Measurements from ENCODE around the gene RNF208. TPM values are rescaled to one million over a fixed set of nuclear protein-coding genes. Genes with fewer than 3 reads are reported as not detected.

The RNF208 gene
- total and polyA plus RNA-seq, 2 experiments from 2014 or later: 1.4 to 5.6 TPM

DNA sequence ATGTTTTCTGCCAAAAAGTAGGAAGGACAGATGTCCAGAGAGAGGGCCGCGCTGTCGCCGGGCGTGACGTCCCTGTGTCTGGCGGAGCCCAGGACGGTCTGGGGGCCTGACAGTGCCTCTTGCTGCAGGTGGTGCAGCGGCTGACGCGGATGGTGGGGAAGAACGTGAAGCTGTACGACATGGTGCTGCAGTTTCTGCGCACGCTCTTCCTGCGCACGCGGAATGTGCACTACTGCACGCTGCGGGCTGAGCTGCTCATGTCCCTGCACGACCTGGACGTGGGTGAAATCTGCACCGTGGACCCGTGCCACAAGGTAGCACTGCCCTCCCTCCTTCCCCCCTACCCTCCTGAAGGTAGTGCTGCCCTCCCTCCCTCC lies 40.9 kb upstream of the RNF208 start:
- H3K36me3 Mint-ChIP-seq (ENCODE audit: low read depth): peaks cover 32% of the 10 kb centered on the region
- peaks cover 4% of the 10 kb centered on the region; the same call in 2 of the 3 replicates for H3K4me1 Mint-ChIP-seq
- Histone ChIP-seq H2AFZ (no peak overlapping the region), H3K27ac (ENCODE audit: low read depth) (no peak overlapping the region), H3K79me2 (replicated peaks; ENCODE audit: insufficient read depth) (0 out of 2 replicates have a peak, but pooled peaks cover 4% of the 10 kb centered on the region), H3F3A (replicated peaks; ENCODE audit: low read depth) (0 out of 2 replicates have a peak, but pooled peaks cover 11% of the 10 kb centered on the region), H3K4me2 (no peak overlapping the region), H3K4me1 (ENCODE audit: insufficient read depth) (no peaks in the 10 kb centered on the region), H3K36me3 (ENCODE audit: insufficient read depth) (peaks cover 12% of the 10 kb centered on the region), H3K4me3 (no peak overlapping the region), H3K27me3 (ENCODE audit: insufficient read depth) (no peaks in the 10 kb centered on the region), H4K20me1 (replicated peaks; ENCODE audit: insufficient read depth) (0 out of 2 replicates have a peak, but pooled peaks cover 2% of the 10 kb centered on the region), H3K9me2 (ENCODE audit: insufficient read depth) (no peaks in the 10 kb centered on the region)
- H3K27ac Mint-ChIP-seq: no peak overlapping the region
- no peak for TF ChIP-seq EZH2 (IDR thresholded peaks at IDR 0.05; ENCODE audit: low read depth, unreplicated experiment)
- TF ChIP-seq POLR2AphosphoS5 (IDR thresholded peaks at IDR 0.05; ENCODE audit: low read depth): no peak
- no peak for TF ChIP-seq STAT1 (IDR thresholded peaks at IDR 0.05; ENCODE audit: unreplicated experiment)
- TF ChIP-seq ZNF114 (CRISPR knock-in tag; IDR thresholded peaks at IDR 0.05): no peak
- no peak for TF ChIP-seq NANOG (IDR thresholded peaks at IDR 0.05; ENCODE audit: borderline replicate concordance)
- TF ChIP-seq, protein P1, sequence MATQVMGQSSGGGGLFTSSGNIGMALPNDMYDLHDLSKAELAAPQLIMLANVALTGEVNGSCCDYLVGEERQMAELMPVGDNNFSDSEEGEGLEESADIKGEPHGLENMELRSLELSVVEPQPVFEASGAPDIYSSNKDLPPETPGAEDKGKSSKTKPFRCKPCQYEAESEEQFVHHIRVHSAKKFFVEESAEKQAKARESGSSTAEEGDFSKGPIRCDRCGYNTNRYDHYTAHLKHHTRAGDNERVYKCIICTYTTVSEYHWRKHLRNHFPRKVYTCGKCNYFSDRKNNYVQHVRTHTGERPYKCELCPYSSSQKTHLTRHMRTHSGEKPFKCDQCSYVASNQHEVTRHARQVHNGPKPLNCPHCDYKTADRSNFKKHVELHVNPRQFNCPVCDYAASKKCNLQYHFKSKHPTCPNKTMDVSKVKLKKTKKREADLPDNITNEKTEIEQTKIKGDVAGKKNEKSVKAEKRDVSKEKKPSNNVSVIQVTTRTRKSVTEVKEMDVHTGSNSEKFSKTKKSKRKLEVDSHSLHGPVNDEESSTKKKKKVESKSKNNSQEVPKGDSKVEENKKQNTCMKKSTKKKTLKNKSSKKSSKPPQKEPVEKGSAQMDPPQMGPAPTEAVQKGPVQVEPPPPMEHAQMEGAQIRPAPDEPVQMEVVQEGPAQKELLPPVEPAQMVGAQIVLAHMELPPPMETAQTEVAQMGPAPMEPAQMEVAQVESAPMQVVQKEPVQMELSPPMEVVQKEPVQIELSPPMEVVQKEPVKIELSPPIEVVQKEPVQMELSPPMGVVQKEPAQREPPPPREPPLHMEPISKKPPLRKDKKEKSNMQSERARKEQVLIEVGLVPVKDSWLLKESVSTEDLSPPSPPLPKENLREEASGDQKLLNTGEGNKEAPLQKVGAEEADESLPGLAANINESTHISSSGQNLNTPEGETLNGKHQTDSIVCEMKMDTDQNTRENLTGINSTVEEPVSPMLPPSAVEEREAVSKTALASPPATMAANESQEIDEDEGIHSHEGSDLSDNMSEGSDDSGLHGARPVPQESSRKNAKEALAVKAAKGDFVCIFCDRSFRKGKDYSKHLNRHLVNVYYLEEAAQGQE (IDR thresholded peaks at IDR 0.05; ENCODE audit: unreplicated experiment): no peak
- TF ChIP-seq CREB1 (CRISPR knock-in tag; IDR thresholded peaks at IDR 0.05; ENCODE audit: low read depth): no peak
- TF ChIP-seq JUNB (IDR thresholded peaks at IDR 0.05; ENCODE audit: unreplicated experiment): no peak
- TF ChIP-seq, protein P2, sequence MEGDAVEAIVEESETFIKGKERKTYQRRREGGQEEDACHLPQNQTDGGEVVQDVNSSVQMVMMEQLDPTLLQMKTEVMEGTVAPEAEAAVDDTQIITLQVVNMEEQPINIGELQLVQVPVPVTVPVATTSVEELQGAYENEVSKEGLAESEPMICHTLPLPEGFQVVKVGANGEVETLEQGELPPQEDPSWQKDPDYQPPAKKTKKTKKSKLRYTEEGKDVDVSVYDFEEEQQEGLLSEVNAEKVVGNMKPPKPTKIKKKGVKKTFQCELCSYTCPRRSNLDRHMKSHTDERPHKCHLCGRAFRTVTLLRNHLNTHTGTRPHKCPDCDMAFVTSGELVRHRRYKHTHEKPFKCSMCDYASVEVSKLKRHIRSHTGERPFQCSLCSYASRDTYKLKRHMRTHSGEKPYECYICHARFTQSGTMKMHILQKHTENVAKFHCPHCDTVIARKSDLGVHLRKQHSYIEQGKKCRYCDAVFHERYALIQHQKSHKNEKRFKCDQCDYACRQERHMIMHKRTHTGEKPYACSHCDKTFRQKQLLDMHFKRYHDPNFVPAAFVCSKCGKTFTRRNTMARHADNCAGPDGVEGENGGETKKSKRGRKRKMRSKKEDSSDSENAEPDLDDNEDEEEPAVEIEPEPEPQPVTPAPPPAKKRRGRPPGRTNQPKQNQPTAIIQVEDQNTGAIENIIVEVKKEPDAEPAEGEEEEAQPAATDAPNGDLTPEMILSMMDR (conservative IDR thresholded peaks at IDR 0.05; ENCODE audit: low read depth in 2 of 2): no peak
- TF ChIP-seq, protein P3, sequence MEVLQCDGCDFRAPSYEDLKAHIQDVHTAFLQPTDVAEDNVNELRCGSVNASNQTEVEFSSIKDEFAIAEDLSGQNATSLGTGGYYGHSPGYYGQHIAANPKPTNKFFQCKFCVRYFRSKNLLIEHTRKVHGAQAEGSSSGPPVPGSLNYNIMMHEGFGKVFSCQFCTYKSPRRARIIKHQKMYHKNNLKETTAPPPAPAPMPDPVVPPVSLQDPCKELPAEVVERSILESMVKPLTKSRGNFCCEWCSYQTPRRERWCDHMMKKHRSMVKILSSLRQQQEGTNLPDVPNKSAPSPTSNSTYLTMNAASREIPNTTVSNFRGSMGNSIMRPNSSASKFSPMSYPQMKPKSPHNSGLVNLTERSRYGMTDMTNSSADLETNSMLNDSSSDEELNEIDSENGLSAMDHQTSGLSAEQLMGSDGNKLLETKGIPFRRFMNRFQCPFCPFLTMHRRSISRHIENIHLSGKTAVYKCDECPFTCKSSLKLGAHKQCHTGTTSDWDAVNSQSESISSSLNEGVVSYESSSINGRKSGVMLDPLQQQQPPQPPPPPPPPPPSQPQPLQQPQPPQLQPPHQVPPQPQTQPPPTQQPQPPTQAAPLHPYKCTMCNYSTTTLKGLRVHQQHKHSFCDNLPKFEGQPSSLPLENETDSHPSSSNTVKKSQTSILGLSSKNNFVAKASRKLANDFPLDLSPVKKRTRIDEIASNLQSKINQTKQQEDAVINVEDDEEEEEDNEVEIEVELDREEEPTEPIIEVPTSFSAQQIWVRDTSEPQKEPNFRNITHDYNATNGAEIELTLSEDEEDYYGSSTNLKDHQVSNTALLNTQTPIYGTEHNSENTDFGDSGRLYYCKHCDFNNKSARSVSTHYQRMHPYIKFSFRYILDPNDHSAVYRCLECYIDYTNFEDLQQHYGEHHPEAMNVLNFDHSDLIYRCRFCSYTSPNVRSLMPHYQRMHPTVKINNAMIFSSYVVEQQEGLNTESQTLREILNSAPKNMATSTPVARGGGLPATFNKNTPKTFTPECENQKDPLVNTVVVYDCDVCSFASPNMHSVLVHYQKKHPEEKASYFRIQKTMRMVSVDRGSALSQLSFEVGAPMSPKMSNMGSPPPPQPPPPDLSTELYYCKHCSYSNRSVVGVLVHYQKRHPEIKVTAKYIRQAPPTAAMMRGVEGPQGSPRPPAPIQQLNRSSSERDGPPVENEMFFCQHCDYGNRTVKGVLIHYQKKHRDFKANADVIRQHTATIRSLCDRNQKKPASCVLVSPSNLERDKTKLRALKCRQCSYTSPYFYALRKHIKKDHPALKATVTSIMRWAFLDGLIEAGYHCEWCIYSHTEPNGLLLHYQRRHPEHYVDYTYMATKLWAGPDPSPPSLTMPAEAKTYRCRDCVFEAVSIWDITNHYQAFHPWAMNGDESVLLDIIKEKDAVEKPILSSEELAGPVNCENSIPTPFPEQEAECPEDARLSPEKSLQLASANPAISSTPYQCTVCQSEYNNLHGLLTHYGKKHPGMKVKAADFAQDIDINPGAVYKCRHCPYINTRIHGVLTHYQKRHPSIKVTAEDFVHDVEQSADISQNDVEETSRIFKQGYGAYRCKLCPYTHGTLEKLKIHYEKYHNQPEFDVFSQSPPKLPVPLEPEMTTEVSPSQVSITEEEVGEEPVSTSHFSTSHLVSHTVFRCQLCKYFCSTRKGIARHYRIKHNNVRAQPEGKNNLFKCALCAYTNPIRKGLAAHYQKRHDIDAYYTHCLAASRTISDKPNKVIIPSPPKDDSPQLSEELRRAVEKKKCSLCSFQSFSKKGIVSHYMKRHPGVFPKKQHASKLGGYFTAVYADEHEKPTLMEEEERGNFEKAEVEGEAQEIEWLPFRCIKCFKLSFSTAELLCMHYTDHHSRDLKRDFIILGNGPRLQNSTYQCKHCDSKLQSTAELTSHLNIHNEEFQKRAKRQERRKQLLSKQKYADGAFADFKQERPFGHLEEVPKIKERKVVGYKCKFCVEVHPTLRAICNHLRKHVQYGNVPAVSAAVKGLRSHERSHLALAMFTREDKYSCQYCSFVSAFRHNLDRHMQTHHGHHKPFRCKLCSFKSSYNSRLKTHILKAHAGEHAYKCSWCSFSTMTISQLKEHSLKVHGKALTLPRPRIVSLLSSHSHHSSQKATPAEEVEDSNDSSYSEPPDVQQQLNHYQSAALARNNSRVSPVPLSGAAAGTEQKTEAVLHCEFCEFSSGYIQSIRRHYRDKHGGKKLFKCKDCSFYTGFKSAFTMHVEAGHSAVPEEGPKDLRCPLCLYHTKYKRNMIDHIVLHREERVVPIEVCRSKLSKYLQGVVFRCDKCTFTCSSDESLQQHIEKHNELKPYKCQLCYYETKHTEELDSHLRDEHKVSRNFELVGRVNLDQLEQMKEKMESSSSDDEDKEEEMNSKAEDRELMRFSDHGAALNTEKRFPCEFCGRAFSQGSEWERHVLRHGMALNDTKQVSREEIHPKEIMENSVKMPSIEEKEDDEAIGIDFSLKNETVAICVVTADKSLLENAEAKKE (CRISPR knock-in tag; IDR thresholded peaks at IDR 0.05): no peak
- TF ChIP-seq, protein P4, sequence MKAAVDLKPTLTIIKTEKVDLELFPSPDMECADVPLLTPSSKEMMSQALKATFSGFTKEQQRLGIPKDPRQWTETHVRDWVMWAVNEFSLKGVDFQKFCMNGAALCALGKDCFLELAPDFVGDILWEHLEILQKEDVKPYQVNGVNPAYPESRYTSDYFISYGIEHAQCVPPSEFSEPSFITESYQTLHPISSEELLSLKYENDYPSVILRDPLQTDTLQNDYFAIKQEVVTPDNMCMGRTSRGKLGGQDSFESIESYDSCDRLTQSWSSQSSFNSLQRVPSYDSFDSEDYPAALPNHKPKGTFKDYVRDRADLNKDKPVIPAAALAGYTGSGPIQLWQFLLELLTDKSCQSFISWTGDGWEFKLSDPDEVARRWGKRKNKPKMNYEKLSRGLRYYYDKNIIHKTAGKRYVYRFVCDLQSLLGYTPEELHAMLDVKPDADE (IDR thresholded peaks at IDR 0.05): no peak
- DNase-seq (ENCODE audit: low spot score): no peak
- no peaks in the 10 kb centered on the region; the same call in 2 of the 3 replicates for H3K9me3 Mint-ChIP-seq
- no peak overlapping the region for H3K4me3 Mint-ChIP-seq
- peaks cover 9% of the 10 kb centered on the region for H3K27me3 Mint-ChIP-seq (ENCODE audit: insufficient read depth, low read depth, poor library complexity)
- no peak for ATAC-seq

All from GM23338 (cell line).